K562 (cell line): Measurements from ENCODE around the gene SOCS3. TPM values are rescaled to one million over a fixed set of nuclear protein-coding genes. Genes with fewer than 3 reads are reported as not detected.

ENCODE experiments used
- ARNT ChIP-seq, 2 experiments: fragments of 450-650 bp; IDR thresholded peaks; 2 replicates each; pipeline ENCODE4 v1.6.1; 2016; ENCODE audit warnings: mild to moderate bottlenecking in 1 of 2
- BRF1 ChIP-seq: IDR thresholded peaks from 3 replicates; pipeline ENCODE4 v1.6.1; 2011; ENCODE audit warnings: borderline replicate concordance, mild to moderate bottlenecking; ENCODE audit not compliant: insufficient read length; ENCODE audit errors: extremely low read depth
- CBX8 ChIP-seq: fragments of 200-600 bp; sonication (generic); IDR thresholded peaks from 2 replicates; pipeline ENCODE4 v1.6.1; 2012; ENCODE audit warnings: borderline replicate concordance, mixed run types, low read depth, mild to moderate bottlenecking, moderate library complexity, mixed read lengths, low read length, control low read depth, inconsistent platforms; ENCODE audit not compliant: poor library complexity, severe bottlenecking; ENCODE audit errors: extremely low read depth
- CSDE1 ChIP-seq, 2 experiments: fragments of 450-650 bp; IDR thresholded peaks; 2 replicates each; pipeline ENCODE4 v1.6.1; 2016; ENCODE audit warnings: mild to moderate bottlenecking in 1 of 2
- DLX4 ChIP-seq: fragments of 250-450 bp; sonication (Bioruptor Pico); IDR thresholded peaks from 2 replicates; pipeline ENCODE4 v1.6.1; 2021; ENCODE audit warnings: mild to moderate bottlenecking
- E2F1 ChIP-seq: sonication (generic); formaldehyde crosslinking; IDR thresholded peaks from 2 replicates; pipeline ENCODE4 v1.8.1; 2023; ENCODE audit warnings: mild to moderate bottlenecking, missing genetic modification reagents, moderate library complexity
- GABPB2 ChIP-seq: fragments of 250-450 bp; sonication (Bioruptor Pico); conservative IDR thresholded peaks from 2 replicates; pipeline ENCODE4 v1.5.1; 2021; ENCODE audit warnings: mild to moderate bottlenecking
- GTF3C2 ChIP-seq: IDR thresholded peaks from 3 replicates; pipeline ENCODE4 v1.6.1; 2011; ENCODE audit warnings: borderline replicate concordance, mild to moderate bottlenecking, moderate library complexity; ENCODE audit not compliant: insufficient read length; ENCODE audit errors: extremely low read depth
- HDAC1 ChIP-seq, 2 experiments: fragments of 450-650 bp; IDR thresholded peaks; 2 replicates each; pipeline ENCODE4 v1.6.1; 2016 to 2017; ENCODE audit warnings: inconsistent platforms in 1 of 2, mild to moderate bottlenecking in 1 of 2, moderate library complexity in 1 of 2
- KLF10 ChIP-seq: fragments of 250-450 bp; sonication (Bioruptor Pico); IDR thresholded peaks from 2 replicates; pipeline ENCODE4 v1.6.1; 2021; ENCODE audit warnings: matching md5 sums
- MEF2D ChIP-seq: conservative IDR thresholded peaks from 2 replicates; pipeline ENCODE4 v1.6.1; 2016; ENCODE audit warnings: low read depth, missing genetic modification characterization, missing compliant biosample characterization
- POLR3A ChIP-seq: IDR thresholded peaks from 2 replicates; pipeline ENCODE4 v1.6.1; 2011; ENCODE audit warnings: borderline replicate concordance, mild to moderate bottlenecking, moderate library complexity; ENCODE audit not compliant: insufficient read length, insufficient read depth; ENCODE audit errors: extremely low read depth
- RBM14 ChIP-seq: fragments of 200-400 bp; formaldehyde crosslinking; IDR thresholded peaks from 2 replicates; pipeline ENCODE4 v1.6.1; 2018; ENCODE audit warnings: low read depth, mild to moderate bottlenecking, low read length, moderate library complexity, borderline replicate concordance; ENCODE audit not compliant: insufficient read depth
- SP1 ChIP-seq: sonication (generic); formaldehyde crosslinking; IDR thresholded peaks from 2 replicates; pipeline ENCODE4 v1.8.1; 2022; ENCODE audit warnings: mild to moderate bottlenecking, missing genetic modification reagents
- TAF1 ChIP-seq: IDR thresholded peaks from 2 replicates; pipeline ENCODE4 v1.6.1; 2011; ENCODE audit warnings: mild to moderate bottlenecking, low read length, moderate library complexity; ENCODE audit not compliant: insufficient read depth, control insufficient read depth, severe bottlenecking; ENCODE audit errors: extremely low read depth
- TCF7L2 ChIP-seq: fragments of 150-350 bp; IDR thresholded peaks from 2 replicates; pipeline ENCODE4 v1.6.1; 2016; ENCODE audit warnings: low read depth, mild to moderate bottlenecking, low read length, moderate library complexity
- ZNF12 ChIP-seq: sonication (generic); formaldehyde crosslinking; IDR thresholded peaks from 2 replicates; pipeline ENCODE4 v1.4.0; 2020; ENCODE audit warnings: mild to moderate bottlenecking, missing genetic modification reagents
- ZNF124 ChIP-seq: sonication (generic); formaldehyde crosslinking; IDR thresholded peaks from 2 replicates; pipeline ENCODE4 v1.8.1; 2022; ENCODE audit warnings: missing genetic modification reagents
- ZNF280B ChIP-seq: fragments of 250-450 bp; sonication (Bioruptor Pico); IDR thresholded peaks from 2 replicates; pipeline ENCODE4 v1.5.1; 2021; ENCODE audit warnings: mild to moderate bottlenecking
- ZNF586 ChIP-seq: fragments of 450-650 bp; formaldehyde crosslinking; conservative IDR thresholded peaks from 2 replicates; pipeline ENCODE4 v1.4.0; 2020; ENCODE audit warnings: mild to moderate bottlenecking, moderate library complexity
- polyA plus RNA-seq, 8 experiments: library from polyadenylated mRNA; depleted of rRNA in 4 of 8; stranded (reverse) in 5 of 8; unstranded in 3 of 8; fragments of >200 nt; fragmentation: Nextera tagmentation in 2 of 8; fragmentation: Illumina TruSeq in 1 of 8; extraction: Ambion mirVana in 2 of 8; extraction: Trizol in 1 of 8; gene quantifications; 2 replicates each; pipeline versions ENCODE4 v1.2.1 to v1.2.3, GENCODE V29; 2011 to 2014; ENCODE audit warnings: inconsistent platforms in 1 of 8, missing spikeins in 1 of 8
- total RNA-seq, 7 experiments: library from RNA; depleted of rRNA in 6 of 7; stranded (reverse); fragments of >200 nt in 6 of 7; fragmentation: Illumina TruSeq in 2 of 7; extraction: Trizol in 2 of 7; gene quantifications; 2 replicates each; pipeline versions ENCODE4 v1.2.1 to v1.2.3, GENCODE V29; 2011 to 2021; ENCODE audit warnings: low replicate concordance in 1 of 7

Gene SOCS3
- total and polyA plus RNA-seq, 9 of the 15 experiments (the other 6 are each of a cell fraction or from before 2014, with no cell fraction given), result 0.56 to 38.9 (median 13.7) TPM

GRCh38 chr17:78378225-78379130 lies 18.6 kb upstream of the SOCS3 start, which contains the start of gene PGS1 (continued):
- TF ChIP-seq KLF10 (CRISPR knock-in tag) (no peak), GTF3C2 (no peak), HDAC1 (IDR thresholded peaks at IDR 0.05) (peak in 1 of 2 experiments; percentile 96; a peak in 2 of 4 replicates), DLX4 (no peak), SP1 (CRISPR knock-in tag) (peak; percentile 75), TAF1 (peak; percentile 87), GABPB2 (CRISPR knock-in tag) (no peak), TCF7L2 (no peak), ZNF124 (CRISPR knock-in tag) (no peak), ARNT (IDR thresholded peaks at IDR 0.05) (no peak), CBX8 (no peak), ZNF586 (no peak), MEF2D (tag) (no peak), POLR3A (no peak), E2F1 (peak; percentile 78), ZNF12 (no peak; the same call in 1 of the 2 replicates), BRF1 (no peak), RBM14 (peak; percentile 47; the same call in 1 of the 2 replicates), CSDE1 (IDR thresholded peaks at IDR 0.05) (no peak), ZNF280B (CRISPR knock-in tag) (no peak)
